ENCODE measurements around the gene RBM6.

DNA sequence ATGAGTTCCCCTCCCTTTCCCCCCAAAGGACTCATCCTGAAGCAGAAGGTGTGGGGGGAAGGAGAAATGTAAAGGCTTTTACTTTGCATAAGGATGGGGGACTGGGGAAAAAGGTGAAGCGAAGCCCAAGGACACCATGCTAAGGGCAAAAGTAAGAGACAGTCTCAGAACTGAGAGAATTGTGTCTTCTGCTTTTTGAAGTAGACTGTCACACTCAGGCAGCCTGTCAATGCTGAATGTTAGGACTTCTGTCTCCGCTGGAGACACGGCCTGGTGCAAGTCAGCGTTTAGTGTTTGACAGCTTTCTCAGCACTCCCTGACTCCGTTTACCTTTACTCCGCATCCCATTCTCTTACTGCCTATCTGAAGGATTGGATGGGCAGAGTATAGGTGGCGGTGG, 162.6 kb downstream of the RBM6 start:
- TF ChIP-seq POLR2A (IDR thresholded peaks at IDR 0.05; ENCODE audit: low read length) (no peak), GATA1 (IDR thresholded peaks at IDR 0.05; ENCODE audit: low read depth, low read length) (no peak)
